CD4-positive, alpha-beta T cell (primary cell): ENCODE results near the gene APP. TPM values are rescaled to one million over a fixed set of nuclear protein-coding genes. Genes with fewer than 3 reads are reported as not detected.

Experiments
- ATAC-seq: fragments of 200-7000 bp; cut with Tn5 transposase; one replicate; pipeline ENCODE4 v1.10.0; 2022; ENCODE audit warnings: mild to moderate bottlenecking; ENCODE audit not compliant: poor library complexity
- CTCF ChIA-PET: fragments of 350-600 bp; sonication (Branson Sonifier 250); formaldehyde crosslinking; loops from one replicate; lab custom pipeline; 2021; ENCODE audit warnings: antibody characterized with exemption, inconsistent platforms; lab: Charles Lee
- POLR2A ChIA-PET: fragments of 350-600 bp; sonication (Branson Sonifier 250); formaldehyde crosslinking; loops from one replicate; lab custom pipeline; 2021; ENCODE audit warnings: antibody characterized with exemption, inconsistent platforms; lab: Charles Lee
- DNase-seq, 14 experiments: peaks; one replicate each; pipeline ENCODE4 v3.0.0-alpha.2; 2013 to 2020; ENCODE audit warnings: mixed read lengths in 2 of 14
- H3K27ac ChIP-seq, 2 donors: one replicate each; pipeline versions ENCODE4 v1.5.1 to v1.7.0; 2013; ENCODE audit warnings: low read length in 2 of 2, low read depth in 1 of 2, mild to moderate bottlenecking in 1 of 2
- H3K27me3 ChIP-seq, 2 experiments: 1 replicate in 1 of 2; 2 replicates in 1 of 2; pipeline versions ENCODE4 v1.6.1 to v1.7.0; 2013; ENCODE audit warnings: low read length in 2 of 2, control low read depth in 1 of 2, mild to moderate bottlenecking in 1 of 2, moderate library complexity in 1 of 2; ENCODE audit not compliant: insufficient read depth in 2 of 2, control insufficient read depth in 1 of 2
- H3K36me3 ChIP-seq: one replicate; pipeline ENCODE4 v1.6.1; 2013; ENCODE audit warnings: low read length, control low read depth; ENCODE audit not compliant: insufficient read depth
- H3K4me1 ChIP-seq: one replicate; pipeline ENCODE4 v1.6.1; 2013; ENCODE audit warnings: low read length, control low read depth; ENCODE audit not compliant: insufficient read depth
- H3K4me3 ChIP-seq: one replicate; pipeline ENCODE4 v1.5.1; 2013; ENCODE audit warnings: mild to moderate bottlenecking, low read length, moderate library complexity
- H3K9me3 ChIP-seq, 2 experiments: 1 replicate in 1 of 2; 2 replicates in 1 of 2; pipeline versions ENCODE4 v1.6.1 to v1.7.0; 2013; ENCODE audit warnings: low read length in 2 of 2, mild to moderate bottlenecking in 2 of 2, control low read depth in 1 of 2, moderate library complexity in 1 of 2; ENCODE audit not compliant: control insufficient read depth in 1 of 2, insufficient read depth in 1 of 2
- H3K27ac Mint-ChIP-seq: one replicate; pipeline ENCODE4 v1.8.0; 2020; ENCODE audit warnings: mixed read lengths
- H3K27me3 Mint-ChIP-seq: one replicate; pipeline ENCODE4 v1.8.0; 2021; ENCODE audit warnings: mixed read lengths
- H3K36me3 Mint-ChIP-seq: one replicate; pipeline ENCODE4 v1.8.0; 2021; ENCODE audit warnings: low read depth, mixed read lengths
- H3K4me1 Mint-ChIP-seq: one replicate; pipeline ENCODE4 v1.8.0; 2021; ENCODE audit warnings: low read depth, mixed read lengths
- H3K4me3 Mint-ChIP-seq: one replicate; pipeline ENCODE4 v1.8.0; 2020; ENCODE audit warnings: mild to moderate bottlenecking, mixed read lengths
- H3K9me3 Mint-ChIP-seq: one replicate; pipeline ENCODE4 v1.8.0; 2020; ENCODE audit warnings: mixed read lengths
- intact Hi-C, 2 experiments: fragments of 100-400 bp; cut with DNase I in 1 of 2; cut with micrococcal nuclease in 1 of 2; formaldehyde crosslinking; loops; one replicate each; pipeline versions ENCODE4 v1.15.1 to v1.9.0; 2023 to 2025; cut with DNase I, micrococcal nuclease
- total RNA-seq, 174 experiments: library from RNA in 2 of 174; stranded (reverse) in 2 of 174; gene quantifications; one replicate each; pipeline ENCODE4 v1.2.3 and lab custom pipeline; 2021 to 2026
- TF ChIP-seq, protein P1 (sequence below): fragments of 200-600 bp; IDR thresholded peaks from one replicate; pipeline ENCODE4 v1.8.0; 2022; ENCODE audit warnings: antibody characterized with exemption, mild to moderate bottlenecking

Gene APP
- total RNA-seq, 2 experiments from 2014 or later = 43.6 to 44.4 TPM

DNA sequence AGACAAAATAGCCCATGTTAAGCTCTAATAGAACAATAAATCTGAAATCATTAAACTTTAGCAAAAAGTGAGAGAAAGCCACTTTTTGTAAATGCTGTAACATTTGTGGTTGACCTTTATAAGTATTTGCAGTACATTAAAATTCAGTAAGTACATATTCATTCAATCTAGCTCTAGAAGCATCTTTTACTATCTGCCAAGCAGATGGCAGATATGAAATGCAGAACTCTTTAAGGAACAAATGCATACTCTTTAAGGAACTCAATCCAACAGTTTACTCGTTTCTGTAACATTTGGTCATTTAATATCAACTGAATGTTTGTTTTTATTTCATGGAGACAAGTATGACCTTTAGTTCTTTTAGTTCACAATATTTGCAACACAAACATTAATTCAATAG, 150.1 kb downstream of the APP start:
- H3K27ac Mint-ChIP-seq = no peak overlapping the region

GRCh38 chr21:26020081-26020480, 150.5 kb downstream of the APP start:
- intact Hi-C loops = no loop called here
- CTCF ChIA-PET = no interaction called here

More for the DNA sequence above, 150.1 kb downstream of the APP start:
- Mint-ChIP-seq H3K9me3 (no peaks in the 10 kb centered on the region), H3K27me3 (no peaks in the 10 kb centered on the region), H3K4me3 (no peak overlapping the region), H3K4me1 (no peaks in the 10 kb centered on the region), H3K36me3 (peaks cover 26% of the 10 kb centered on the region)
- DNase-seq (no peak), ATAC-seq (no peak)
- H3K9me3 ChIP-seq = no peaks in the 10 kb centered on the region
- no peak overlapping the region for H3K4me3 ChIP-seq
- H3K27ac ChIP-seq = no peak overlapping the region
- intact Hi-C loops = no loop called here
- peaks cover 2% of the 10 kb centered on the region for H3K36me3 ChIP-seq
- TF ChIP-seq, protein P1, sequence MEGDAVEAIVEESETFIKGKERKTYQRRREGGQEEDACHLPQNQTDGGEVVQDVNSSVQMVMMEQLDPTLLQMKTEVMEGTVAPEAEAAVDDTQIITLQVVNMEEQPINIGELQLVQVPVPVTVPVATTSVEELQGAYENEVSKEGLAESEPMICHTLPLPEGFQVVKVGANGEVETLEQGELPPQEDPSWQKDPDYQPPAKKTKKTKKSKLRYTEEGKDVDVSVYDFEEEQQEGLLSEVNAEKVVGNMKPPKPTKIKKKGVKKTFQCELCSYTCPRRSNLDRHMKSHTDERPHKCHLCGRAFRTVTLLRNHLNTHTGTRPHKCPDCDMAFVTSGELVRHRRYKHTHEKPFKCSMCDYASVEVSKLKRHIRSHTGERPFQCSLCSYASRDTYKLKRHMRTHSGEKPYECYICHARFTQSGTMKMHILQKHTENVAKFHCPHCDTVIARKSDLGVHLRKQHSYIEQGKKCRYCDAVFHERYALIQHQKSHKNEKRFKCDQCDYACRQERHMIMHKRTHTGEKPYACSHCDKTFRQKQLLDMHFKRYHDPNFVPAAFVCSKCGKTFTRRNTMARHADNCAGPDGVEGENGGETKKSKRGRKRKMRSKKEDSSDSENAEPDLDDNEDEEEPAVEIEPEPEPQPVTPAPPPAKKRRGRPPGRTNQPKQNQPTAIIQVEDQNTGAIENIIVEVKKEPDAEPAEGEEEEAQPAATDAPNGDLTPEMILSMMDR = no peak
- ChIA-PET CTCF (no interaction called here), POLR2A (no interaction called here)
- no peaks in the 10 kb centered on the region for H3K4me1 ChIP-seq
- H3K27me3 ChIP-seq = no peaks in the 10 kb centered on the region

GRCh38 chr21:26019236-26019635, 151.3 kb downstream of the APP start:
- Histone ChIP-seq H3K4me1 (no peaks in the 10 kb centered on the region), H3K36me3 (peaks cover 2% of the 10 kb centered on the region), H3K9me3 (no peaks in the 10 kb centered on the region), H3K27me3 (no peaks in the 10 kb centered on the region), H3K27ac (no peak overlapping the region), H3K4me3 (no peak overlapping the region)
- ChIA-PET CTCF (no interaction called here), POLR2A (no interaction called here)
- DNase-seq (no peak), ATAC-seq (no peak)
- Mint-ChIP-seq H3K27me3 (no peaks in the 10 kb centered on the region), H3K4me1 (peaks cover 3% of the 10 kb centered on the region), H3K27ac (no peak overlapping the region), H3K36me3 (peaks cover 26% of the 10 kb centered on the region), H3K9me3 (no peaks in the 10 kb centered on the region), H3K4me3 (no peak overlapping the region)
- intact Hi-C loops = no loop called here
- TF ChIP-seq, protein P1 = no peak

More at GRCh38 chr21:26020081-26020480, 150.5 kb downstream of the APP start:
- Histone ChIP-seq H3K27me3 (no peaks in the 10 kb centered on the region), H3K9me3 (no peaks in the 10 kb centered on the region), H3K36me3 (peaks cover 2% of the 10 kb centered on the region), H3K27ac (no peak overlapping the region), H3K4me3 (no peak overlapping the region), H3K4me1 (no peaks in the 10 kb centered on the region)
- H3K4me3 Mint-ChIP-seq = no peak overlapping the region
- DNase-seq (no peak), ATAC-seq (no peak)
- TF ChIP-seq, protein P1 = no peak
- no peak overlapping the region for H3K27ac Mint-ChIP-seq
- H3K36me3 Mint-ChIP-seq = peaks cover 26% of the 10 kb centered on the region
- H3K4me1 Mint-ChIP-seq = no peaks in the 10 kb centered on the region
- no peaks in the 10 kb centered on the region for H3K27me3 Mint-ChIP-seq
- H3K9me3 Mint-ChIP-seq = no peaks in the 10 kb centered on the region
- POLR2A ChIA-PET = no interaction called here
